Sigmoid colon (tissue), 7 donors: Measurements from ENCODE around the gene GYPA. TPM values are rescaled to one million over a fixed set of nuclear protein-coding genes. Genes with fewer than 3 reads are reported as not detected.
"Not testable (repeated sequence)": the region's sequence is repeated elsewhere in the genome, so short reads cannot be mapped to it uniquely, and the experiment has no call there.

Experiments used
- DNase-seq: peaks from one replicate; pipeline ENCODE4 v3.0.0-alpha.2; 2019
- H3K27ac ChIP-seq, 4 donors: fragments of 200-600 bp; sonication (generic); one replicate each; pipeline ENCODE4 v1.5.1; 2016 to 2019; ENCODE audit warnings: mild to moderate bottlenecking in 1 of 4
- H3K27me3 ChIP-seq, 3 donors: fragments of 200-600 bp; sonication (generic); one replicate each; pipeline ENCODE4 v1.5.1; 2019; ENCODE audit warnings: mild to moderate bottlenecking in 1 of 3
- H3K36me3 ChIP-seq, 4 donors: fragments of 200-600 bp; sonication (generic); one replicate each; pipeline ENCODE4 v1.5.1; 2016 to 2019
- H3K4me1 ChIP-seq, 4 donors: fragments of 200-600 bp; sonication (generic); one replicate each; pipeline ENCODE4 v1.5.1; 2017 to 2019
- H3K4me3 ChIP-seq, 4 donors: fragments of 200-600 bp; sonication (generic); one replicate each; pipeline ENCODE4 v1.5.1; 2017 to 2019; ENCODE audit warnings: mild to moderate bottlenecking in 2 of 4, moderate library complexity in 1 of 4
- H3K9me3 ChIP-seq, 4 donors: fragments of 200-600 bp in 3 of 4; sonication (generic) in 3 of 4; one replicate each; pipeline versions ENCODE4 v1.5.1 to v1.6.1; 2013 to 2019
- EP300 ChIP-seq, 4 donors: sonication (generic); formaldehyde crosslinking; IDR thresholded peaks; one replicate each; pipeline ENCODE4 v1.6.1; 2017; ENCODE audit warnings: antibody characterized with exemption in 4 of 4
- POLR2A ChIP-seq, 2 donors: fragments of 450-650 bp; IDR thresholded peaks; one replicate each; pipeline ENCODE4 v1.6.1; 2016; ENCODE audit warnings: antibody characterized with exemption in 2 of 2, mild to moderate bottlenecking in 2 of 2, moderate library complexity in 2 of 2
- POLR2AphosphoS5 ChIP-seq, 4 donors: sonication (generic); formaldehyde crosslinking; IDR thresholded peaks; one replicate each; pipeline ENCODE4 v1.6.1; 2017; ENCODE audit warnings: antibody characterized with exemption in 4 of 4
- WGBS, 2 donors: extraction: QIAGEN DNeasy Blood & Tissue Kit; methylation state at CpG; one replicate each; pipeline ENCODE4 v1.1.7; 2013; 5-methylcytosine and 5-hydroxymethylcytosine counted together
- intact Hi-C: fragments of 100-400 bp; cut with DNase I; formaldehyde crosslinking; loops from one replicate; pipeline ENCODE4 v1.15.1; 2023
- polyA plus RNA-seq, 3 donors: library from polyadenylated mRNA; stranded (reverse); fragments of 200-250 nt; gene quantifications; one replicate each; pipeline ENCODE4 v1.2.3, GENCODE V29; 2013
- total RNA-seq, 4 donors: library from RNA; depleted of rRNA; stranded (reverse); fragments of >200 nt; gene quantifications; one replicate each; pipeline ENCODE4 v1.1.0, GENCODE V29; 2016
- TF ChIP-seq, protein P1 (sequence below), 4 experiments: fragments of 450-650 bp in 3 of 4; fragments of 200-600 bp in 1 of 4; IDR thresholded peaks; one replicate each; pipeline ENCODE4 v1.5.1; 2016 to 2019; ENCODE audit warnings: antibody characterized with exemption in 4 of 4, mild to moderate bottlenecking in 3 of 4, moderate library complexity in 2 of 4
- donor health status: healthy with polysubstance abuse.
- donor health status: Bipolar disorder and iron deficiency.
- donor health status: healthy.

The GYPA gene
- not detected for total RNA-seq
- not detected for polyA plus RNA-seq

DNA sequence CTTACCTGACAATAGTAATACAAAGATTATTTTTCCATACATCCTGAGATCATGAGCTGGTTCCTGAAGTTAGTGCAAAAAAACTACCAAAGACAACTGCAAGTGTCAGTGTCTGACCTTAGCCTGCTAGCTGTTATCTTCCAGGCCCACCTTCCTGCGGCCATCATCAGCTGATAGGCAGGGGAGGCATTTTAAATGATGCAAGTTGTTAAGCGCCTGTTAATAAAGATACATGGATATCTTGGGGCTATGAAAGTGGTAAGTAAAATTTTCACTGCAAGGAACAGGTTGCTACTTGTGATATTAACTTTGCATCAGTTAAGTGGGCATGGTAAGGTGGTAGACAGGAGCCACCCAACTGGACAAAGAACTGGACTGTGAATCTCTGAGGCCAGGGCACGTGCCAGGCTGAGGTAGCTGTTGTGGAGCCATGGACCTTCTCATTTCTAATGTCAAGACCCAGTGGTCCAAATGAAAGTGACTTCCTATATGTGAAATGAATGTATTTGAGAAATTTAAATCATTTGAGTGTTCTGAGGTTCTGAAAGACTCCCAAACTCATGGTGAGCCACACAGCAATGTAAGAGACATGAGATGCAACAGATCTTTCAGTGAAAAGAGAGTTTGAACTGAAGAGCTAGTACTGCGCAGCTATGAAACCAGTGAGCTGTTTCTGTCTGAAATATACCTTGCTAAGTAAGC is at the start of gene GYPA:
Gene GYPA (minus strand): TSS at position 125 of the 702 bp plus-strand sequence. CDS start 83 bp downstream, at position 42.
- H3K9me3 ChIP-seq, DNase-seq, H3K4me1 ChIP-seq, H3K27ac ChIP-seq, H3K36me3 ChIP-seq, H3K27me3 ChIP-seq, H3K4me3 ChIP-seq, intact Hi-C loops: not testable (repeated sequence)
- WGBS, 2 donors = 86 to 89% methylated on average over 4 of the region's 4 CpGs

DNA sequence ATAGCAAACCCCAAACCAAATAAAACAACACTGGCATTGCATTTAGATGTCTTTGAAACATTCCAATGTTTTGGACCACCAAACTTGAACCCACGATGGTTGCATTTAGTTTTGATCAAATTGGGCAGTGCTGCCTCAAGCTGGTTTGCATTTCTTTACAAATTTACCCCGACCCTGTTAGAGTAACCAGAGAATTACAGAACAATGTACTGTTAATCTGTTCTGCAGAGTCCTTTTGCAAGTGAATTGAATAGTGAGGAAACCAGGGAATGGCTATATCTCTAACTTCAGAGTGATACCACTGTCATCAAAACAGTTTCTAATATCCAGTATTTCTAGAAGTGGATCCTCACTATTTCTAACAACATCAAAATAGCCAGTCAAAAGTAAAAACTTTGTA is 49.5 kb upstream of the GYPA start:
- Histone ChIP-seq H3K9me3 (no peaks in the 10 kb centered on the region), H3K36me3 (no peaks in the 10 kb centered on the region), H3K27me3 (no peaks in the 10 kb centered on the region), H3K27ac (no peak overlapping the region), H3K4me3 (no peak overlapping the region), H3K4me1 (peaks cover 0 to 6% (median 2%) of the 10 kb centered on the region in 4 donors)
- no peak for TF ChIP-seq POLR2AphosphoS5 (IDR thresholded peaks at IDR 0.05)
- TF ChIP-seq POLR2A (IDR thresholded peaks at IDR 0.05) = no peak
- TF ChIP-seq, protein P1, sequence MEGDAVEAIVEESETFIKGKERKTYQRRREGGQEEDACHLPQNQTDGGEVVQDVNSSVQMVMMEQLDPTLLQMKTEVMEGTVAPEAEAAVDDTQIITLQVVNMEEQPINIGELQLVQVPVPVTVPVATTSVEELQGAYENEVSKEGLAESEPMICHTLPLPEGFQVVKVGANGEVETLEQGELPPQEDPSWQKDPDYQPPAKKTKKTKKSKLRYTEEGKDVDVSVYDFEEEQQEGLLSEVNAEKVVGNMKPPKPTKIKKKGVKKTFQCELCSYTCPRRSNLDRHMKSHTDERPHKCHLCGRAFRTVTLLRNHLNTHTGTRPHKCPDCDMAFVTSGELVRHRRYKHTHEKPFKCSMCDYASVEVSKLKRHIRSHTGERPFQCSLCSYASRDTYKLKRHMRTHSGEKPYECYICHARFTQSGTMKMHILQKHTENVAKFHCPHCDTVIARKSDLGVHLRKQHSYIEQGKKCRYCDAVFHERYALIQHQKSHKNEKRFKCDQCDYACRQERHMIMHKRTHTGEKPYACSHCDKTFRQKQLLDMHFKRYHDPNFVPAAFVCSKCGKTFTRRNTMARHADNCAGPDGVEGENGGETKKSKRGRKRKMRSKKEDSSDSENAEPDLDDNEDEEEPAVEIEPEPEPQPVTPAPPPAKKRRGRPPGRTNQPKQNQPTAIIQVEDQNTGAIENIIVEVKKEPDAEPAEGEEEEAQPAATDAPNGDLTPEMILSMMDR (IDR thresholded peaks at IDR 0.05) = no peak
- TF ChIP-seq EP300 (IDR thresholded peaks at IDR 0.05) = no peak
- DNase-seq = no peak
- intact Hi-C loops = no loop called here
- WGBS, 2 donors = 32 to 34% methylated on average over 2 of the region's 2 CpGs

DNA sequence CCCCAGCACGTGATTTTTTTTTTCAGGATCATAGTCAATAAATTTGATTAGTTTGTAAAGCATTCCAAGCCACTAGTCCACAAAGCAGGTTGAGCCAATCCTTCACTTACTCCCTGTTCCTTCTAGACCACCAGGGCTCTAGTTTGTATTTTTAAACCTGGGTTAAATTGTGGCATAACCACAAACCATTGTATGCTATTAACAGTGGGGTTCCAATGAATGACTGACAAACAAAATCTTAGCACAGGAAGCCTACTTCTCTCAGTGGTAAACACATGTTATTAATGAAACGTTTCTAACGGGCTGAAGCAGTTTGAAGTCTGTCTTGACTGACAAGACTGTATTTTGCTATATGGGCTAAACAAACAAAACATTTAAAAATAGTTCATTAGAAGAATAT is 48.6 kb upstream of the GYPA start:
- intact Hi-C loops = no loop called here
- H3K36me3 ChIP-seq = no peaks in the 10 kb centered on the region
- H3K4me3 ChIP-seq = no peak overlapping the region
- TF ChIP-seq POLR2AphosphoS5 (IDR thresholded peaks at IDR 0.05) (no peak), POLR2A (IDR thresholded peaks at IDR 0.05) (no peak), EP300 (IDR thresholded peaks at IDR 0.05) (no peak)
- TF ChIP-seq, protein P1 (IDR thresholded peaks at IDR 0.05) = no peak
- H3K9me3 ChIP-seq = no peaks in the 10 kb centered on the region
- H3K27me3 ChIP-seq = no peaks in the 10 kb centered on the region
- WGBS, 2 donors = 27 to 33% methylated on average over 3 of the region's 3 CpGs
- peaks cover 0 to 6% (median 2%) of the 10 kb centered on the region in 4 donors for H3K4me1 ChIP-seq
- DNase-seq = no peak
- no peak overlapping the region for H3K27ac ChIP-seq

DNA sequence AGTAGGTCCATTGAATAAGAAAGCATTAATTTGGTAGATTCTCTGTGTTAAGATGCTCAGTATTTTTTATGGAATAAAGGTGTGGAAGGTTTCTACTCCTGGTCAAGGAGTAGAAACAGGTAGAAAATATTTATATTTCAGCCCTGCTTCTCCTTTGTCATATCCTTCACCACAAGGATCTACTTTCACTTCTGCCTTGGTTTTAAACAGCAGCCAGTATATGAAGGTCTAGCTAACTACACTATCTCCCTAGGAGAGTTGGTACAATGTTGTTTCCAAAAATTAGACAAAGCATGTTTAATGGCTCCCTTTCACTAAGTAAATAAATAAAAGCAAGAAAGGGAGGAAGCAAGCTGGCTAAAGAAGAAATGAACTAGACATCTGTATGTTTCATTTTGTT is 44.6 kb upstream of the GYPA start:
- intact Hi-C loops = no loop called here
- no peaks in the 10 kb centered on the region for H3K36me3 ChIP-seq
- no peak for DNase-seq
- no peaks in the 10 kb centered on the region for H3K27me3 ChIP-seq
- H3K27ac ChIP-seq = no peak overlapping the region
- H3K4me3 ChIP-seq = no peak overlapping the region
- H3K4me1 ChIP-seq = peaks cover 0 to 6% (median 2%) of the 10 kb centered on the region in 4 donors
- H3K9me3 ChIP-seq = no peaks in the 10 kb centered on the region
- no peak for TF ChIP-seq EP300 (IDR thresholded peaks at IDR 0.05)
- no peak for TF ChIP-seq POLR2A (IDR thresholded peaks at IDR 0.05)
- TF ChIP-seq, protein P1 (IDR thresholded peaks at IDR 0.05) = no peak
- no peak for TF ChIP-seq POLR2AphosphoS5 (IDR thresholded peaks at IDR 0.05)

DNA sequence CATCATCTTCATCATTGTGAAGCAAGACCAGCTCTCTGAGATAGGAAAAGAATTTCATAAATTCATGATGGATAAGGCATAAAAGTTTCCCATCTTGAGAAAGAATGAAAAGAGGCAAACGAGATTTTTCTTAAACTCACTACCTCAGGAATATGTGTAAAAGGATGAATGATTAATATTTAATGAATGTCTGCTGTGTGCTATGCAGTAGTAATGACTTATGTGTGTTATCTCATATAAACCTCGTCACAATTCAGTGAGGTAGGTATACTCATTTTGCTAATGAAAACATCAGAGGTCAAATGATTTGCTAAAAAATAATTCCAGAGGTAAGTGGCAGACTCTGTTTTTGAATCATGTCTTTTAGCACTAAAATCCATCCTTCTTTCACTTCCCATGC is 42.6 kb upstream of the GYPA start:
- 43 to 83% methylated on average over 2 of the region's 2 CpGs for WGBS, 2 donors

More for the DNA sequence above, 42.6 kb upstream of the GYPA start:
- Histone ChIP-seq H3K4me1 (peaks cover 0 to 6% (median 2%) of the 10 kb centered on the region in 4 donors), H3K36me3 (no peaks in the 10 kb centered on the region), H3K4me3 (no peak overlapping the region), H3K27ac (no peak overlapping the region), H3K9me3 (no peaks in the 10 kb centered on the region), H3K27me3 (no peaks in the 10 kb centered on the region)
- intact Hi-C loops = no loop called here
- TF ChIP-seq POLR2A (IDR thresholded peaks at IDR 0.05) (no peak), POLR2AphosphoS5 (IDR thresholded peaks at IDR 0.05) (no peak), EP300 (IDR thresholded peaks at IDR 0.05) (no peak)
- TF ChIP-seq, protein P1 (IDR thresholded peaks at IDR 0.05) = no peak
- no peak for DNase-seq
